GM23248 (cell line): ENCODE measurements around the gene GPRIN2.

Experiments used
- EZH2 ChIP-seq: fragments of 200-600 bp; sonication (generic); IDR thresholded peaks from 2 replicates; pipeline ENCODE4 v1.6.1; 2018; ENCODE audit warnings: antibody characterized with exemption, mild to moderate bottlenecking; ENCODE audit not compliant: insufficient read depth, poor library complexity, severe bottlenecking
- EZH2phosphoT487 ChIP-seq: fragments of 200-600 bp; sonication (generic); IDR thresholded peaks from 2 replicates; pipeline ENCODE4 v1.6.1; 2018; ENCODE audit warnings: antibody characterized with exemption, moderate library complexity, mild to moderate bottlenecking, low read depth; ENCODE audit not compliant: insufficient read depth

GRCh38 chr10:46541017-46541661 is 15.3 kb downstream of the GPRIN2 start:
- TF ChIP-seq EZH2phosphoT487 (no peak), EZH2 (no peak)
